Motor neuron (in vitro differentiated cells): ENCODE data around the gene HNRNPA2B1. TPM values are rescaled to one million over a fixed set of nuclear protein-coding genes. Genes with fewer than 3 reads are reported as not detected.

Experiments
- ATAC-seq, 8 experiments: fragments of 200-7000 bp; cut with Tn5 transposase; replicated peaks in 6 of 8; 2 replicates each; pipeline ENCODE4 v1.8.0; 2021; ENCODE audit warnings: mild to moderate bottlenecking in 8 of 8, moderate library complexity in 8 of 8
- H3K27ac ChIP-seq, 2 donors: fragments of 250-450 bp; sonication (Bioruptor Pico); 2 replicates each; pipeline ENCODE4 v1.9.0; 2021; ENCODE audit warnings: antibody characterized with exemption in 2 of 2, mild to moderate bottlenecking in 2 of 2, moderate library complexity in 1 of 2
- H3K4me1 ChIP-seq, 2 donors: fragments of 250-450 bp; sonication (Bioruptor Pico); replicated peaks in 1 of 2; 2 replicates each; pipeline ENCODE4 v1.6.1; 2021; ENCODE audit warnings: antibody characterized with exemption in 2 of 2, mild to moderate bottlenecking in 2 of 2, moderate library complexity in 1 of 2
- H3K4me3 ChIP-seq, 5 donors: fragments of 250-450 bp; sonication (Bioruptor Pico); 2 replicates each; pipeline ENCODE4 v1.9.0; 2021; ENCODE audit warnings: antibody characterized with exemption in 5 of 5, mild to moderate bottlenecking in 5 of 5, moderate library complexity in 4 of 5
- WGBS, 10 experiments: fragments of 450-650 bp; shearing (Covaris generic); methylation state at CpG; one replicate each; pipeline ENCODE4 v1.0.0; 2022; 5-methylcytosine and 5-hydroxymethylcytosine counted together
- in situ Hi-C, 9 experiments: fragments of 400-800 bp; cut with MboI; loops; one replicate each; pipeline ENCODE4 v1.15.0; 2021; ENCODE audit warnings: low sequenced_read_pairs in 9 of 9, low pct_unique_long_range_greater_than_20kb in 2 of 9; ENCODE audit not compliant: unreplicated experiment in 9 of 9
- total RNA-seq, 8 experiments: library from RNA; unstranded; fragments of 300-600 nt; gene quantifications; 2 replicates each; pipeline versions ENCODE4 v1.2.3 to v1.2.4, GENCODE V29; 2022

The HNRNPA2B1 gene
- total RNA-seq, result 100 to 1,000 TPM; 173 to 834 (median 276) TPM

DNA sequence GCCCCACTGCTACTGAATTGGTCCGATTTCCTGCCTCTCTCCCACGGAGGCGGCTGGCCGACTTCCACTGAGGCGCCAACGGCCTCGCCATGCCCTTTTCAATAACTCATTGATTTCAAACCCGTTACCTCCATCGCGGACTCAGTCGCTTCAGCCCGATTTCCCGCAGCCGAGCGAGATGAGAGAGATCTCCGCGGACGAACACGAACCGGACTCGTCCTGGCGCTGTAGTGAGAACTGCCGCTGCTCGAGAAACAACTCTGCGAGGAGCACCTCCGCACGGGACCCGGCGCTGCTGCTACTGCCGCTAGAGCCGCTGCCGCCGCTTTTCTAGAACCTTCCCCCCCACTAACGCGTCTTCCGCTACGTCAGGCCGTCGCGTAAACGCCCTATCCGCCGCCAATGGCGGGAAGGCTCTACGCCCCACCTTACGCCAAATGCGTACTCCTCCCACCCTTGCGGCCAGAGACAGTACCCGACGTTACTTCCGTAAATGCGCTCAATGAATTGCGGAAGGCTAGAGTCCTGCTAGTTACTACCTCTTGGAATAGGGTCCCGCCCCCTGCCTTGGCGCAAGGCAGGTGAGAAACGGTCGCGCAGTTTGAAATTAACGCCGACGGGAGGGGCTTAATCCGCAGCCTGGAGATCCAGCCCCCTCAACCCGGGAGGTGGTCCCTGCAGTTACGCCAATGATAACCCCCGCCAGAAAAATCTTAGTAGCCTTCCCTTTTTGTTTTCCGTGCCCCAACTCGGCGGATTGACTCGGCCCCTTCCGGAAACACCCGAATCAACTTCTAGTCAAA, at the start of gene HNRNPA2B1:
TSS of gene HNRNPA2B1 (minus strand) at position 303 of the 803 bp plus-strand sequence. CDS start at position 134, 169 bp downstream.
- peak within 1 kb of the TSS; percentile 76 to 99 (median 86) for H3K4me3 ChIP-seq
- peak within 1 kb of the TSS; percentile 98 to 99 for H3K27ac ChIP-seq
- in situ Hi-C loops, result loop anchor here in 1 of 9 experiments (25.0 kb wide), 1 partner anchor 137 kb away; no protein-coding TSS in a partner anchor
- 0 to 2% (median 0%) methylated on average over 5 to 30 of the region's 71 CpGs; no CpG with 5 or more reads in 3 of the 10 experiments for WGBS, 10 experiments
- peaks cover 6 to 40% of the 10 kb centered on the region in 2 donors for H3K4me1 ChIP-seq
- peak; percentile 57 to 75 (median 67) for ATAC-seq

DNA sequence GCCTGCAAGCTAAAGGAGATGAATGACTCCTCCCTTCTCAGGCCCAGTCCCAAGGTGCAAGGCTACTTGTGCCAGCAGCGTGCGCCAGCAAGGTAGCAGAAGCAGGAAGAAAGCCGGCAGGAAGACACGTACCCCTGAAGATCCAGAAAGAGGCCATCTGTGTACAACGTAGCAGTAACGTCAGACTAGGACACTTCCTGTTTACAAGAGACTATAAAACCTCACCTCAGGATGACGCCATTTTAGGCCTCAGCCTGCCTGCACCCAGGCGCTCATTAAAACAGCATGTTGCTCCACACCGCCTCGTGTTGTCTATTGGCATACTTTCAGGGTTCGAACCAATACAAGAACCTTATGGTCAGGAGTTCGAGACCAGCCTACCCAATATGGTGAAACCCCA, 49.7 kb upstream of the HNRNPA2B1 start:
- H3K4me1 ChIP-seq, result no peaks in the 10 kb centered on the region
- in situ Hi-C loops, result no loop called here
- WGBS, 10 experiments, result 60 to 100% (median 77%) methylated on average over 1 to 9 of the region's 12 CpGs; no CpG with 5 or more reads in 1 of the 10 experiments

DNA sequence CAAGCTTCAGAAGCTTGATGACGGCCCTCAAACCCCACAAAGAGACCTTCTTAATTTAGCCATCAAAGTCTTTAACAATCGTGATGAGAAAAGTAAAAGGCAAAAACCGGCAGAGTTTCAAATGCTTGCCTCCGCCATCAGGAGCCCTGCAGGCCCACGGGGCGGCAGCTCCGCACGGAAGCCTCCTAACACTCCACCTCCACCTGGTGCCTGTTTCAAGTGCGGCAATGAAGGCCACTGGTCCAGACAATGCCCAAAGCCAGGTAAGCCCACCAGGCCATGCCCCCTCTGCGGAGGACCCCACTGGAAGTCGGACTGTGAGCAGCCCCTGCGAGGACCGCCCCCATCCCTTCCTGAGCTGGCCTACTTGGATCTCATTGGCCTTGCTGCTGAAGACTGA, 44.6 kb upstream of the HNRNPA2B1 start:
- WGBS, 10 experiments, result 60 to 100% (median 86%) methylated on average over 1 to 8 of the region's 13 CpGs; no CpG with 5 or more reads in 2 of the 10 experiments
- Histone ChIP-seq H3K4me3 (no peak overlapping the region), H3K27ac (no peak overlapping the region), H3K4me1 (no peaks in the 10 kb centered on the region)
- in situ Hi-C loops, result no loop called here
- ATAC-seq, result no peak

More for the DNA sequence above, 49.7 kb upstream of the HNRNPA2B1 start:
- Histone ChIP-seq H3K27ac (no peak overlapping the region), H3K4me3 (no peak overlapping the region)
- ATAC-seq, result no peak

DNA sequence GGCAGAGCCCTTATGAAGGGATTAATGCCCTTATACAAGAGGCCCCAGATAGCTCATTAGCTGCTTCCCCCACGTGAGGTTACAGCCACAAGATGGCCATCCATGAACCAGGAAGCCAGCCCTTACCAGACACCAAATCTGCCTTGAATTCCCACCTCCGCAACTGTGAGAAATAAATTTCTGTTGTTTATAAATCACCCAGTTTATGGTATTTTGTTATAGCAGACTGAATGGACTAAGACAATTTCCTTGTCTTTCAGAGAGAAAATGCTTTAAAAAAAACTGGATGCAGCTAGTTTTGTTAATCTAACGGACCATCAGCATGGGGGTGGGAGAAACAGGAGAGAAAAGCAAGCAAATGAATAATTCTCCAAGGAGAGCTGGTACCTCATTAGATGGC, 37.5 kb upstream of the HNRNPA2B1 start:
- WGBS, 10 experiments, result 0 to 93% (median 55%) methylated on average over 1 to 3 of the region's 3 CpGs; no CpG with 5 or more reads in 4 of the 10 experiments
- ATAC-seq, result no peak
- H3K27ac ChIP-seq, result no peak overlapping the region
- H3K4me1 ChIP-seq, result no peaks in the 10 kb centered on the region
- in situ Hi-C loops, result no loop called here
- H3K4me3 ChIP-seq, result no peak overlapping the region

DNA sequence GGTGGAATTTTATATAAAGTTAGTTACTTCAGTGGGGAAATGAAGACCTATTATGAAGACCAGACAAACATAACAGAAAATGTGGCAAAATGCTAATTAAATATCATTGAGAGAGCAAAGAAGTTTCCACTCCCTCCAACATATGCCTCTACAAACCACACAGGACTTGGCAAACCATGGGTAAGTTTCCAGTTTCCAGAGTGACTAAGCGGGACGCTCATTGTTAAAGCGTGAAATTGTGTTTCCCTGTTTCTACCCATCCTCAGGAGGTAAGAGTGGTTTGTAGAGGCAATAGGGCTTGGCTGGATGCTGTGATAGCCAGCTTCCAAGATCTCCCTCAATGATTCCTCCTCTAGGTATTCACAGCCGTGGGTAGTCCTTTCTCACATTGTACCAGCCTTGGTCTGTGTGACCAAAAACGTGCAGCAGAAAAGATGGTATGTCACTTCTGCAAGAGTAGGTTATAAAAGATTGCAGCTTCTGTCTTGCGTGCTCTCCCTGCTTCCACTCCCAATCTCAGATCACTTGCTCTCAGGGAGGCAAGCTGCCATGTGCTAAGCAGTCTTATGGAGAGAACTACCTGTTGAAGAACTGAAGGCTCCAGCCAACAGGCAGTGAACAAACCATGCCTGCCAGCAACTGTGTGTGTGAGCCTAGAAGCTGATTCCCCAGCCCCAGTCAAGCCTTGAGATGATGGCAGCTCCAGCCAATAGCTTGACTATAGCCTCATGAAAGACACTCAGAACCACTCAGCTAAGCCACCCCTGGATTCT, 36.7 kb upstream of the HNRNPA2B1 start:
- ATAC-seq, result no peak
- WGBS, 10 experiments, result 40 to 89% (median 71%) methylated on average over 1 to 5 of the region's 6 CpGs; no CpG with 5 or more reads in 3 of the 10 experiments
- H3K4me3 ChIP-seq, result no peak overlapping the region
- in situ Hi-C loops, result no loop called here
- no peaks in the 10 kb centered on the region for H3K4me1 ChIP-seq
- H3K27ac ChIP-seq, result no peak overlapping the region

DNA sequence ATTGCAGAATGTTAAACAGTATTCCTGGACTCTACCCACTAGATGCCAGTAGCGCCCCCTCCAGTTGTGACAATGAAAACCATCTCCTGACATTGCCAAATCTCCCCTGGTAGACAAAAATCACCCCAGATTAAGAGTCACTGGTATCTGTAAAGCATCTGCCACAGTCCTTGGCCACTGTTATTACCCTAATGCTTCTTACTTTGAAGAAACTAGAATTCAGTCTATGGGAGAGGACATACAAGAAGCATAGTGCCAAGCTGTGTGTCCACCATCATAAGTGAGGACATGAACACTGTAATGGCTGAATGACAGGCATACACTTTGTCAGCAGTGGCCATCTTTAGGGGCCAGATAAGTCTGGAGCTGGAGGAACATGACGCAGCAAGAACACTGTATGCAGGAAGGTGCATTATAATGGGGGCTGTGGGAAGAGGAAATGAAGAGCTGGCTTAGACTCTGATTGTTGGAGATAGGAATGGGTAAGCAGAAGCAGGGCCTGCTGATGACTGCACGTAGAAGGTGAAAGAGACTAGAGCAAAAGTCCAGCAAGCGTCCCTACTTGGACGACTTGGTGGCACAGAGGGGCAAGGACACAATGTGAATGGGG, 33.5 kb upstream of the HNRNPA2B1 start:
- in situ Hi-C loops, result no loop called here
- no peak for ATAC-seq

DNA sequence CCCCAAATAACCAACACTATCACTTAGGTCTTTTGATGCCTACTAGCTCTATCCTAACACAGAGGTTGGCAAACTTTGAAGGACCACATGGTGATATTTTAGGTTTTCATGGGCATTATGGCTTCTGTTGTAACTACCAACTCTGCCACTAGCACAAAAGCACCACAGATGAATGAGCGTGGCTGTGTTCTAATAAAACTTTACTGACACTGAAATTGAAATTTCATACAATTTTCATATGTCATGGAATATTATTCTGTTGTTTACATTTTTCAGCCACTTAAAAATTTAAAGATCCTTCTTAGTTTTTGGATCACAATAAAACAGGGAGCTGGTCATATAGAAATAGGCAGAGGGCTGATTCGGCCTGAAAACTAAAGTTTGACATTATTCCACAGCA, 27.4 kb upstream of the HNRNPA2B1 start:
- H3K4me1 ChIP-seq, result no peaks in the 10 kb centered on the region
- in situ Hi-C loops, result no loop called here
- no peak overlapping the region for H3K27ac ChIP-seq
- ATAC-seq, result no peak
- H3K4me3 ChIP-seq, result no peak overlapping the region
- 0 to 89% (median 60%) methylated on average over 1 to 2 of the region's 2 CpGs; no CpG with 5 or more reads in 3 of the 10 experiments for WGBS, 10 experiments

More for the DNA sequence above, 33.5 kb upstream of the HNRNPA2B1 start:
- Histone ChIP-seq H3K4me1 (no peaks in the 10 kb centered on the region), H3K4me3 (no peak overlapping the region), H3K27ac (no peak overlapping the region)
- WGBS, 10 experiments, result 43 to 92% (median 60%) methylated on average over 1 to 5 of the region's 5 CpGs; no CpG with 5 or more reads in 3 of the 10 experiments

DNA sequence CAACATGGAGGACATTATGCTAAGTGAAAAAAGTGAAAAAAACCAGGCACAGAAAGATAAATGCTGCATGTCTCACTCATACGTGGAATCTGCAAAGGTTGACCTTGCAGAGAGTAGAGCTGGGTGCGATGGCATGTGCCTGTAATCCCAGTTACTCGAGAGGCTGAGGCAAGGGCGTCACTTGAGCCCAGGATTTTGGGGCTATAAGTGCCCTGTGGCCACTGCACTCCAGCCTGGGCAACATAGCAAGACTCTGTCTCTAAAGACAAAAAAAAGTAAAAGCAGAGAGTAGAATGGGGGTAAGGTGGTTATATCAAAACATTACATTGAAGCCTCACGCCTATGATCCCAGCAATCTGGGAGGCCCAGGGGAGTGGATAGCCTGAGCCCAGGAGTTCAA, 23.8 kb upstream of the HNRNPA2B1 start:
- ATAC-seq, result peak in 1 of 8 experiments; percentile 22
- Histone ChIP-seq H3K4me3 (no peak overlapping the region), H3K4me1 (no peaks in the 10 kb centered on the region), H3K27ac (no peak overlapping the region)
- in situ Hi-C loops, result loop anchor here in 1 of 9 experiments (25.0 kb wide), 1 partner anchor 113 kb away; no protein-coding TSS in a partner anchor
- 42 to 80% (median 60%) methylated on average over 1 to 5 of the region's 5 CpGs; no CpG with 5 or more reads in 3 of the 10 experiments for WGBS, 10 experiments

DNA sequence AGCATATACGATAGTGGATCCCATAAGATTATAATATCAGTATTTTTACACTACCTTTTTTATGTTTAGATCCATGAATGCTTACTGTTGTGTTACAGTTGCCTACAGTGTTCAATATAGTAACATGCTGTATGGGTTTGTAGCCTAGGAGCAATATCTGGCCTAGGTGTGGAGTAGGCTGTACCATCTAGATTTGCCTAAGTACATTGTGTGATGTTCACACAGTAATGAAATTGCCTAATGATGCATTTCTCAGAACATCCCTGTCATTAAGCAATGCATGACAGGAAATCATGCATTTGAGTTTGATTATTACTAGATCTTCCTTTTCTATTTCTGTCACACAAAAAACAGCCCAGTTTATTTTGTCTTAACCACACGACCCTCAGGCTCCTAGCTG, 15.5 kb upstream of the HNRNPA2B1 start:
- ATAC-seq, result peak in 3 of 8 experiments; percentile 52 to 69 (median 62)
- H3K4me3 ChIP-seq, result no peak overlapping the region
- in situ Hi-C loops, result loop anchor here in 1 of 9 experiments (25.0 kb wide), 1 partner anchor 121 kb away; no protein-coding TSS in a partner anchor
- H3K4me1 ChIP-seq, result no peaks in the 10 kb centered on the region
- 17 to 100% (median 40%) methylated on average over 1 to 2 of the region's 2 CpGs; no CpG with 5 or more reads in 2 of the 10 experiments for WGBS, 10 experiments
- no peak overlapping the region for H3K27ac ChIP-seq

DNA sequence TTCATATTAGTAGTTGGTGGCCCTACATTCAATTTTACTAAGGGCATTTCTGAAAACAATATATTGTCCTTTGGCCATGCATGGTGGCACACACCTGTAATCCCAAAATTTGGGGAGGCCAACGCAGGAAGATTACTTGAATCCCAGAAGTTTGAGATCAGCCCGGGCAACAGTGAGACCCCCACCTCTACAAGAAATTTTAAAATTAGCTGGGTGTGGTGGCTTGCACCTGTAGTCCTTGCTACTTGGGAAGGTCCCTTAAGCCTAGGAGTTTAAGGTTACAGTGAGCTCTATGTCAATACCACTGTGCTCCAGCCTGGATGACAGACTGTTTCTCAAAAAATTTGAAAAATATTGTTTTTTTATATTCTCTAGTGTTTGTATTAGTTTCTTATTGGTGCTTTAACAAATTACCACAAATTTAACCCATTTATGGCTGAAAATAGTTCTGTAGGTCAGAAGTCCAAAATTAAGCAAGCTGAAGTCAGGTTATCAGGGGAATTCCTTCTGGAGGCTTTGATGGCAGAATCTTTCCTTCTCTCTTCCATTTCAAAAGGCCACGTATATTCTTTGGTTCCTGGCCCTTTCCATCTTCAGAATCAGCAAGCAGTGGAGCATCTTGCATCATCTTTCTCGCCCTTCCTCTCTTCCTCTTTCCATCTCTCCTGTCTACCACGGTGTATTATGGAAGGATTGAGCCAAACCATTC, 13.4 kb upstream of the HNRNPA2B1 start:
- WGBS, 10 experiments, result 62 to 94% (median 86%) methylated on average over 2 to 5 of the region's 5 CpGs; no CpG with 5 or more reads in 1 of the 10 experiments
- H3K27ac ChIP-seq, result no peak overlapping the region
- in situ Hi-C loops, result loop anchor here in 1 of 9 experiments (25.0 kb wide), 1 partner anchor 123 kb away; no protein-coding TSS in a partner anchor
- no peaks in the 10 kb centered on the region for H3K4me1 ChIP-seq
- H3K4me3 ChIP-seq, result no peak overlapping the region
- no peak for ATAC-seq

DNA sequence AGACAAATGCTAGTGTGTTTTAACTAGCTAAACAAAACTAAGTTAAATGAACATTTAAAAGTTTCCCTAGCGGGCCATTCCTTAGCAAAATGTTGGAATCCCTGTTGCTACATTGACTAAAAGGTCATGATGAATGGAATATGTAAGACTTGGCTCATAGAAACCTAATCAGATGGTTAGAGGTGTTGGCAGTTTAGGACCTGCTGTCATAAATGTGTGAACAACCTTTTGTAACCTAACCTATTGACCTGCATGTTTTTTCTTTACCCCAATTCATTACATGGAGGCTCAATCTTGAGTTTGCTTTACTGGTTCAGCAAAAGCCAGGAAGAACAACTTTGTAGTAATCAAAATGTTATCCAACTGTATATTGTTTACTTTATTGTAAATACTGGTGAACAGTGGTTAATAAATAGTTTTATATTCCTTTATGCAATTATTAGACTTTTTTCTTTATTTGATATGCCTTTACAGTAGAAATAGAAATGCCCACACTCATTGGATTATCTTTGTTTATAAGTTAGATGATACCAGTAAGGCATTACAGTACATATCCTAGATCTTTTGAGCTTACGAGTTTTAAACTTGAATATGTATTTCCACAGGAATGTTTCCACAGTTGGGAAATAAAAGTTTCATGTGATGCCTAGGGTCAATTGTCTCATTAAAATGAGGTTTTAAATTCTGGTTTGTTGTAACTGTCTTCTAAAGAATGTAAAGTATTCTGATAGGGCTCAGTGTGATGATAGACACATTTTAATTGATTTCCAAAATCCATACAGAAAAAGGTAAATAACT, 12.6 kb upstream of the HNRNPA2B1 start:
- no peaks in the 10 kb centered on the region for H3K4me1 ChIP-seq

More for the DNA sequence above, 12.6 kb upstream of the HNRNPA2B1 start:
- H3K27ac ChIP-seq, result no peak overlapping the region
- no peak overlapping the region for H3K4me3 ChIP-seq
- in situ Hi-C loops, result loop anchor here in 1 of 9 experiments (25.0 kb wide), 1 partner anchor 124 kb away; no protein-coding TSS in a partner anchor
- no peak for ATAC-seq
- 59 to 100% (median 93%) methylated on average over 1 to 2 of the region's 2 CpGs; no CpG with 5 or more reads in 1 of the 10 experiments for WGBS, 10 experiments
